GM23338 (cell line): ENCODE data around the gene ASIC3. TPM values are rescaled to one million over a fixed set of nuclear protein-coding genes. Genes with fewer than 3 reads are reported as not detected.
A peak's percentile ranks its signal among the peaks of the same experiment; 100 is the strongest.

Source experiments
- ATAC-seq: fragments of 200-7000 bp; cut with Tn5 transposase; 3 replicates; pipeline ENCODE4 v1.9.1; 2020
- DNase-seq: peaks from one replicate; pipeline ENCODE4 v3.0.0-alpha.2; 2015; ENCODE audit warnings: low spot score
- H2AFZ ChIP-seq: fragments of 200-600 bp; sonication (generic); 2 replicates; pipeline ENCODE4 v1.8.0; 2016; ENCODE audit warnings: antibody characterized with exemption, mild to moderate bottlenecking, moderate library complexity
- H3F3A ChIP-seq: fragments of 200-600 bp; sonication (generic); replicated peaks from 2 replicates; pipeline ENCODE4 v1.8.0; 2017; ENCODE audit warnings: antibody characterized with exemption, mixed run types, low read depth
- H3K27ac ChIP-seq: fragments of 200-600 bp; sonication (generic); 2 replicates; pipeline ENCODE4 v1.6.1; 2016; ENCODE audit warnings: low read depth
- H3K27me3 ChIP-seq: fragments of 200-600 bp; sonication (generic); 2 replicates; pipeline ENCODE4 v1.8.0; 2016; ENCODE audit warnings: mild to moderate bottlenecking, mixed run types, moderate library complexity; ENCODE audit not compliant: insufficient read depth
- H3K36me3 ChIP-seq: fragments of 200-600 bp; sonication (generic); 2 replicates; pipeline ENCODE4 v1.8.0; 2016; ENCODE audit warnings: mild to moderate bottlenecking; ENCODE audit not compliant: insufficient read depth
- H3K4me1 ChIP-seq: fragments of 200-600 bp; sonication (generic); 2 replicates; pipeline ENCODE4 v1.8.0; 2016; ENCODE audit warnings: mild to moderate bottlenecking, moderate library complexity; ENCODE audit not compliant: insufficient read depth
- H3K4me2 ChIP-seq: fragments of 200-600 bp; sonication (generic); 2 replicates; pipeline ENCODE4 v1.7.1; 2017; ENCODE audit warnings: mixed run types
- H3K4me3 ChIP-seq: fragments of 200-600 bp; sonication (generic); 2 replicates; pipeline ENCODE4 v1.6.1; 2016; ENCODE audit warnings: mixed run types
- H3K79me2 ChIP-seq: fragments of 200-600 bp; sonication (generic); replicated peaks from 2 replicates; pipeline ENCODE4 v1.8.0; 2017; ENCODE audit warnings: mild to moderate bottlenecking; ENCODE audit not compliant: insufficient read depth
- H3K9me2 ChIP-seq: fragments of 200-600 bp; sonication (generic); 2 replicates; pipeline ENCODE4 v1.8.0; 2017; ENCODE audit not compliant: insufficient read depth
- H4K20me1 ChIP-seq: fragments of 200-600 bp; sonication (generic); replicated peaks from 2 replicates; pipeline ENCODE4 v1.8.0; 2017; ENCODE audit warnings: mild to moderate bottlenecking; ENCODE audit not compliant: insufficient read depth
- H3K27ac Mint-ChIP-seq: 2 replicates; pipeline ENCODE4 v1.8.0; 2020; ENCODE audit warnings: inconsistent platforms, mild to moderate bottlenecking, moderate library complexity, mixed read lengths
- H3K27me3 Mint-ChIP-seq: 3 replicates; pipeline ENCODE4 v1.8.0; 2022; ENCODE audit warnings: low read depth, mild to moderate bottlenecking, moderate library complexity, mixed read lengths, inconsistent platforms; ENCODE audit not compliant: insufficient read depth, poor library complexity
- H3K36me3 Mint-ChIP-seq: 3 replicates; pipeline ENCODE4 v1.8.0; 2021; ENCODE audit warnings: low read depth, mild to moderate bottlenecking, inconsistent platforms, moderate library complexity, mixed read lengths
- H3K4me1 Mint-ChIP-seq: 3 replicates; pipeline ENCODE4 v1.8.0; 2020; ENCODE audit warnings: mild to moderate bottlenecking, inconsistent platforms, mixed read lengths
- H3K4me3 Mint-ChIP-seq: 3 replicates; pipeline ENCODE4 v1.8.0; 2021; ENCODE audit warnings: moderate library complexity, mild to moderate bottlenecking, inconsistent platforms, mixed read lengths
- H3K9me3 Mint-ChIP-seq: 3 replicates; pipeline ENCODE4 v1.8.0; 2020; ENCODE audit warnings: moderate library complexity, mild to moderate bottlenecking, inconsistent platforms, mixed read lengths
- CREB1 ChIP-seq: fragments of 250-450 bp; sonication (Bioruptor Pico); IDR thresholded peaks from 2 replicates; pipeline ENCODE4 v1.5.0; 2020; ENCODE audit warnings: low read depth, mild to moderate bottlenecking, moderate library complexity
- ETS1 ChIP-seq: IDR thresholded peaks from 2 replicates; pipeline ENCODE4 v1.6.1; 2016; ENCODE audit warnings: antibody characterized with exemption
- JUNB ChIP-seq: IDR thresholded peaks from one replicate; pipeline ENCODE4 v1.6.1; 2016; ENCODE audit warnings: antibody characterized with exemption; ENCODE audit not compliant: unreplicated experiment
- NANOG ChIP-seq: IDR thresholded peaks from 2 replicates; pipeline ENCODE4 v1.6.1; 2016; ENCODE audit warnings: antibody characterized with exemption, borderline replicate concordance
- POLR2AphosphoS5 ChIP-seq: IDR thresholded peaks from 2 replicates; pipeline ENCODE4 v1.6.1; 2016; ENCODE audit warnings: antibody characterized with exemption, low read depth
- REST ChIP-seq: IDR thresholded peaks from one replicate; pipeline ENCODE4 v1.6.1; 2018; ENCODE audit warnings: antibody characterized with exemption; ENCODE audit not compliant: unreplicated experiment
- ZNF114 ChIP-seq: fragments of 250-450 bp; sonication (Bioruptor Pico); IDR thresholded peaks from 2 replicates; pipeline ENCODE4 v1.5.0; 2020; ENCODE audit warnings: mild to moderate bottlenecking, moderate library complexity
- polyA plus RNA-seq: library from polyadenylated mRNA; unstranded; fragments of >200 nt; fragmentation: Nextera tagmentation; extraction: Ambion mirVana; gene quantifications from 2 replicates; pipeline ENCODE4 v1.2.1, GENCODE V29; 2016
- total RNA-seq: library from RNA; depleted of rRNA; stranded (reverse); fragments of >200 nt; shearing (Covaris generic); gene quantifications from 2 replicates; pipeline ENCODE4 v1.2.3, GENCODE V29; 2014

Gene ASIC3
- total and polyA plus RNA-seq, 2 experiments from 2014 or later = 0.87 to 0.90 TPM

- H3K4me2 ChIP-seq = peak overlapping the region; percentile 93
- no peak overlapping the region for H2AFZ ChIP-seq
- no peaks in the 10 kb centered on the region for H3K9me2 ChIP-seq
- H3K27ac ChIP-seq = peak overlapping the region; percentile 88
- peaks cover 11% of the 10 kb centered on the region for H3K79me2 ChIP-seq
- H3K27me3 ChIP-seq = peaks cover 22% of the 10 kb centered on the region
- Mint-ChIP-seq H3K4me3 (peak overlapping the region; percentile 74), H3K36me3 (peaks cover 24% of the 10 kb centered on the region), H3K27ac (no peak overlapping the region; the same call in 1 of the 2 replicates), H3K9me3 (no peaks in the 10 kb centered on the region), H3K27me3 (peaks cover 35% of the 10 kb centered on the region), H3K4me1 (peaks cover 35% of the 10 kb centered on the region)
- H4K20me1 ChIP-seq = no peaks in the 10 kb centered on the region; the same call in 1 of the 2 replicates
- TF ChIP-seq REST (no peak), POLR2AphosphoS5 (peak; percentile 56), ETS1 (peak; percentile 9; the same call in 1 of the 2 replicates)
- ATAC-seq (peak; percentile 44), DNase-seq (peak; percentile 98)
- peaks cover 36% of the 10 kb centered on the region for H3K4me1 ChIP-seq
- H3K36me3 ChIP-seq = peaks cover 16% of the 10 kb centered on the region
- H3F3A ChIP-seq = peaks cover 15% of the 10 kb centered on the region
- H3K4me3 ChIP-seq = peak overlapping the region; percentile 76
Measured at GRCh38 chr7:151062399-151063211, 14.3 kb downstream of the ASIC3 start.

GRCh38 chr7:151063212-151063561 is 14.9 kb downstream of the ASIC3 start:
- peak overlapping the region; percentile 74 for H3K4me3 Mint-ChIP-seq
- peak; percentile 1; the same call in 1 of the 3 replicates for ATAC-seq
- H3K27ac Mint-ChIP-seq = no peak overlapping the region; the same call in 1 of the 2 replicates
- TF ChIP-seq POLR2AphosphoS5 = no peak
- no peak for TF ChIP-seq CREB1 (CRISPR knock-in tag)
- no peak for TF ChIP-seq NANOG
- TF ChIP-seq REST = no peak
- TF ChIP-seq JUNB = no peak
- TF ChIP-seq ZNF114 (CRISPR knock-in tag) = no peak

More at GRCh38 chr7:151063212-151063561, 14.9 kb downstream of the ASIC3 start:
- Histone ChIP-seq H3F3A (peaks cover 15% of the 10 kb centered on the region), H4K20me1 (no peaks in the 10 kb centered on the region; the same call in 1 of the 2 replicates), H3K27me3 (peaks cover 22% of the 10 kb centered on the region), H3K4me1 (peaks cover 38% of the 10 kb centered on the region), H3K27ac (no peak overlapping the region), H3K9me2 (no peaks in the 10 kb centered on the region), H3K4me3 (peak overlapping the region; percentile 76), H3K4me2 (peak overlapping the region; percentile 93), H3K36me3 (peaks cover 16% of the 10 kb centered on the region), H3K79me2 (peaks cover 11% of the 10 kb centered on the region), H2AFZ (no peak overlapping the region)
- H3K9me3 Mint-ChIP-seq = no peaks in the 10 kb centered on the region
- H3K4me1 Mint-ChIP-seq = peaks cover 41% of the 10 kb centered on the region
- peaks cover 29% of the 10 kb centered on the region for H3K36me3 Mint-ChIP-seq
- peaks cover 39% of the 10 kb centered on the region for H3K27me3 Mint-ChIP-seq
- peak; percentile 58 for DNase-seq
